PC-3 (cell line): ENCODE results near the gene IAPP. TPM values are rescaled to one million over a fixed set of nuclear protein-coding genes. Genes with fewer than 3 reads are reported as not detected.

Experiments used
- ATAC-seq: fragments of 200-7000 bp; cut with Tn5 transposase; 2 replicates; pipeline ENCODE4 v1.9.1; 2020; ENCODE audit warnings: mild to moderate bottlenecking, moderate library complexity
- BruUV-seq: library from RNA; stranded (reverse); fragments of 400-500 nt; replicated peaks from 2 replicates; lab custom pipeline; 2021; lab: Mats Ljungman, UMichigan
- CTCF ChIA-PET: fragments of 300-600 bp; sonication (Branson Sonifier 250); formaldehyde crosslinking; loops from one replicate; lab custom pipeline; 2022; ENCODE audit warnings: antibody characterized with exemption; lab: Charles Lee
- POLR2A ChIA-PET: fragments of 300-600 bp; sonication (Branson Sonifier 250); formaldehyde crosslinking; loops from one replicate; lab custom pipeline; 2022; ENCODE audit warnings: antibody characterized with exemption; ENCODE audit not compliant: unreplicated experiment; lab: Charles Lee
- DNase-seq: peaks from one replicate; pipeline ENCODE4 v3.0.0-alpha.2; 2015
- H2AFZ ChIP-seq: fragments of 300-600 bp; sonication (generic); 2 replicates; pipeline ENCODE4 v1.6.0; 2016; ENCODE audit warnings: antibody characterized with exemption, low read length
- H3F3A ChIP-seq: fragments of 300-600 bp; sonication (generic); one replicate; pipeline ENCODE4 v1.6.0; 2017; ENCODE audit warnings: antibody characterized with exemption, low read length, control low read depth, mild to moderate bottlenecking; ENCODE audit not compliant: unreplicated experiment
- H3K27ac ChIP-seq: fragments of 300-600 bp; sonication (generic); 2 replicates; pipeline ENCODE4 v1.5.1; 2016; ENCODE audit warnings: mild to moderate bottlenecking, low read length
- H3K27me3 ChIP-seq: fragments of 300-600 bp; sonication (generic); 2 replicates; pipeline ENCODE4 v1.6.1; 2016; ENCODE audit warnings: low read length, mixed read lengths
- H3K36me3 ChIP-seq: fragments of 300-600 bp; sonication (generic); 2 replicates; pipeline ENCODE4 v1.6.1; 2016; ENCODE audit warnings: low read depth, mixed run types, low read length, mixed read lengths
- H3K4me1 ChIP-seq: fragments of 300-600 bp; sonication (generic); 2 replicates; pipeline ENCODE4 v1.5.1; 2016; ENCODE audit warnings: low read length; ENCODE audit not compliant: insufficient read depth
- H3K4me2 ChIP-seq: fragments of 300-600 bp; sonication (generic); 2 replicates; pipeline ENCODE4 v1.6.0; 2016; ENCODE audit warnings: low read length
- H3K4me3 ChIP-seq: fragments of 300-600 bp; sonication (generic); 2 replicates; pipeline ENCODE4 v1.5.1; 2016; ENCODE audit warnings: mild to moderate bottlenecking, low read length, mixed read lengths
- H3K79me2 ChIP-seq: fragments of 300-600 bp; sonication (generic); 2 replicates; pipeline ENCODE4 v1.6.1; 2017; ENCODE audit warnings: low read length, mixed read lengths
- H3K9ac ChIP-seq: fragments of 300-600 bp; sonication (generic); 2 replicates; pipeline ENCODE4 v1.6.0; 2016; ENCODE audit warnings: mild to moderate bottlenecking, low read length
- H3K9me2 ChIP-seq: fragments of 300-600 bp; sonication (generic); replicated peaks from 2 replicates; pipeline ENCODE4 v1.6.1; 2016; ENCODE audit warnings: mixed run types, low read length, mixed read lengths
- H3K9me3 ChIP-seq: fragments of 300-600 bp; sonication (generic); 2 replicates; pipeline ENCODE4 v1.6.1; 2016; ENCODE audit warnings: low read length, mixed read lengths
- H4K20me1 ChIP-seq: fragments of 300-600 bp; sonication (generic); 2 replicates; pipeline ENCODE4 v1.6.1; 2016; ENCODE audit warnings: low read length, mixed read lengths
- CTCF ChIP-seq: fragments of 300-600 bp; sonication (generic); conservative IDR thresholded peaks from 2 replicates; pipeline ENCODE4 v1.5.1; 2017; ENCODE audit warnings: antibody characterized with exemption, low read depth, mild to moderate bottlenecking, low read length
- EZH2 ChIP-seq: fragments of 300-600 bp; sonication (generic); IDR thresholded peaks from one replicate; pipeline ENCODE4 v1.6.1; 2017; ENCODE audit warnings: antibody characterized with exemption, mild to moderate bottlenecking, low read length; ENCODE audit not compliant: unreplicated experiment
- EZH2phosphoT487 ChIP-seq: fragments of 300-600 bp; sonication (generic); IDR thresholded peaks from 2 replicates; pipeline ENCODE4 v1.6.1; 2018; ENCODE audit warnings: mild to moderate bottlenecking, antibody characterized with exemption, low read length, borderline replicate concordance
- intact Hi-C: fragments of 100-400 bp; cut with micrococcal nuclease; formaldehyde crosslinking; loops from 2 replicates; pipeline ENCODE4 v1.9.0; 2023
- total RNA-seq: library from RNA; depleted of rRNA; stranded (reverse); fragments of >200 nt; gene quantifications from 2 replicates; pipeline ENCODE4 v1.2.3, GENCODE V29; 2014

Gene IAPP
- total RNA-seq, 1 experiment from 2014 or later = not detected

GRCh38 chr12:21339921-21340320 lies 32.8 kb upstream of the IAPP start:
- CTCF ChIA-PET = no interaction called here
- Histone ChIP-seq H3K9me3 (no peaks in the 10 kb centered on the region), H3K79me2 (no peaks in the 10 kb centered on the region), H3K9me2 (no peaks in the 10 kb centered on the region), H3F3A (no peaks in the 10 kb centered on the region), H4K20me1 (no peaks in the 10 kb centered on the region), H3K4me2 (no peak overlapping the region), H3K36me3 (no peaks in the 10 kb centered on the region), H3K4me1 (no peaks in the 10 kb centered on the region), H2AFZ (no peak overlapping the region), H3K4me3 (no peak overlapping the region), H3K27me3 (no peaks in the 10 kb centered on the region), H3K27ac (no peak overlapping the region), H3K9ac (no peak overlapping the region)
- no peak for TF ChIP-seq CTCF
- TF ChIP-seq EZH2 = no peak
- TF ChIP-seq EZH2phosphoT487 = no peak
- DNase-seq (no peak), ATAC-seq (no peak)
- no TSS peak for BruUV-seq
- POLR2A ChIA-PET = no interaction called here
- intact Hi-C loops = no loop called here

GRCh38 chr12:21340403-21340802 lies 32.3 kb upstream of the IAPP start:
- H3K79me2 ChIP-seq = no peaks in the 10 kb centered on the region
- H3F3A ChIP-seq = no peaks in the 10 kb centered on the region
- BruUV-seq = no TSS peak
- no peaks in the 10 kb centered on the region for H4K20me1 ChIP-seq
- ChIA-PET CTCF (no interaction called here), POLR2A (no interaction called here)
- H3K9ac ChIP-seq = no peak overlapping the region
- no peak overlapping the region for H3K27ac ChIP-seq
- H3K4me2 ChIP-seq = no peak overlapping the region
- no peak overlapping the region for H2AFZ ChIP-seq
- no peaks in the 10 kb centered on the region for H3K9me2 ChIP-seq
- ATAC-seq (no peak), DNase-seq (no peak)
- TF ChIP-seq CTCF (no peak), EZH2phosphoT487 (no peak), EZH2 (no peak)
- no peak overlapping the region for H3K4me3 ChIP-seq
- H3K4me1 ChIP-seq = no peaks in the 10 kb centered on the region
- H3K9me3 ChIP-seq = no peaks in the 10 kb centered on the region
- intact Hi-C loops = no loop called here
- H3K36me3 ChIP-seq = no peaks in the 10 kb centered on the region
- no peaks in the 10 kb centered on the region for H3K27me3 ChIP-seq

- DNase-seq (no peak), ATAC-seq (no peak)
- no peaks in the 10 kb centered on the region for H3K9me3 ChIP-seq
- H3K27ac ChIP-seq = no peak overlapping the region
- ChIA-PET CTCF (no interaction called here), POLR2A (no interaction called here)
- no peak overlapping the region for H3K4me2 ChIP-seq
- no peaks in the 10 kb centered on the region for H3K36me3 ChIP-seq
- H3K4me1 ChIP-seq = no peaks in the 10 kb centered on the region
- no TSS peak for BruUV-seq
- H3K4me3 ChIP-seq = no peak overlapping the region
- H4K20me1 ChIP-seq = no peaks in the 10 kb centered on the region
- H3K9ac ChIP-seq = no peak overlapping the region
- TF ChIP-seq EZH2 = no peak
- no peak for TF ChIP-seq CTCF
- TF ChIP-seq EZH2phosphoT487 = no peak
- H3F3A ChIP-seq = no peaks in the 10 kb centered on the region
- H3K9me2 ChIP-seq = no peaks in the 10 kb centered on the region
- peaks cover 7% of the 10 kb centered on the region; the same call in 1 of the 2 replicates for H3K27me3 ChIP-seq
- no peak overlapping the region for H2AFZ ChIP-seq
- intact Hi-C loops = no loop called here
- H3K79me2 ChIP-seq = no peaks in the 10 kb centered on the region
Measured at GRCh38 chr12:21341769-21342168, 30.9 kb upstream of the IAPP start.
